ENCODE results near the gene SCAPER. TPM values are rescaled to one million over a fixed set of nuclear protein-coding genes. Genes with fewer than 3 reads are reported as not detected.
A peak's percentile ranks its signal among the peaks of the same experiment; 100 is the strongest.

Gene SCAPER
- total RNA-seq, 2 donors from 2014 or later: 25.8 to 56.7 TPM

DNA sequence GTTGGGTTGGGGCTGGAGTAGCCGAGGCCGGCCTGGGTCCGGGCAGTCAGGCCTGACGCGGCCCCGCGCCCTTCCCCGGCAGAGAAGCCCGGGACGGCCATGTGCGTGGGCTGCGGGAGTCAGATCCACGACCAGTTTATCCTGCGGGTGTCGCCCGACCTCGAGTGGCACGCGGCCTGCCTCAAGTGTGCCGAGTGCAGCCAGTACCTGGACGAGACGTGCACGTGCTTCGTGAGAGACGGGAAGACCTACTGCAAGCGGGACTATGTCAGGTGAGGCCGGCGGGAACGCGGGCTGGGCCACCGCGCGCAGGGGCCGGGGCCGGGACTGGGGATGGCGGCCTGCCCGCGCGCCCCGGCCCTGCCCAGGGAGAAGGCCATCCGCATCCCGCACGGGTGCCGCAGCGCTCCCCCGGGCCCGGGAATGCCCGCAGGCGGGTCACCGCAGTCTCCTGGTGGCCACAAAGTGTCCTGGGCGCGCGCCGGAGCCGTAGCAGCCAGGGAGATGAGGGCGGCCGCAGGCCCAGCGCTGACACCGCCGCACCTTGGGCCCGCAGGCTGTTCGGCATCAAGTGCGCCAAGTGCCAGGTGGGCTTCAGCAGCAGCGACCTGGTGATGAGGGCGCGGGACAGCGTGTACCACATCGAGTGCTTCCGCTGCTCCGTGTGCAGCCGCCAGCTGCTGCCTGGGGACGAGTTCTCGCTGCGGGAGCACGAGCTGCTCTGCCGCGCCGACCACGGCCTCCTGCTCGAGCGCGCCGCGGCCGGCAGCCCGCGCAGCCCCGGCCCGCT, 567.2 kb downstream of the SCAPER start:
- H3K27ac Mint-ChIP-seq: no peak overlapping the region
- H3K36me3 Mint-ChIP-seq (ENCODE audit: low read depth): peaks cover 32% of the 10 kb centered on the region
- H3K27me3 Mint-ChIP-seq: peaks cover 60% of the 10 kb centered on the region
- H3K9me3 Mint-ChIP-seq: no peaks in the 10 kb centered on the region
- peak overlapping the region; percentile 83 for H3K4me3 Mint-ChIP-seq
- no peak for ATAC-seq (replicated peaks)
- peaks cover 34% of the 10 kb centered on the region for H3K4me1 Mint-ChIP-seq

DNA sequence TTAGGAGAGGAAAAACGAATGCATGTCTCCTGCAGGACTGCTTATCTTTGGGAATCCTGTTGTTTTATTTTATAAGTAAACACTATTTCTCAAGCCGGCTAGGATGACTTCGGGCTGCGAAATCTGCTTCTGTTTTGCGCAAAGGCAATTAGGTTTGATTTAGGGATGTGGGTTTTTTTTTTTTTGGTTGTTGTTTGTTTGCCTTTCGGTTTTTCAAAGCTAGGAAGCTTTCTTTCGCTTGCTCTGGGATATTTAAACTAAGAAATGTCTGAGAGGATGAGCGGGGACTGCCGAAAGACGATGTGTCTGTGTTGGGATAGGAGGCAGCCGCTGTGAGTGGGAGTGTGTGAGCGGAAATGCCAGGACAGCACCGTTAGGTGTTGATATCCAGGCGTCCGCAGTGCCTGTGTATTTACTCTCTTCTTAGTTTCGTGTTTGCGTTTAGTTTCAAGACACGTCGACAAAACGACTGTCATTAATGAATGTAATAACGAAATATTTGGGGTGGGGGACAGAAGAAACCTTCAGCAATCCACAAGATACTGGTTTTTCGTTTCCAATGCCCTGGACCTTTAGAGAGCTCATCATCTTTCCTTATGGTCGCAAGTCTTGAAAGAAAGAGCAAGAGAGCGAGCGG, 568.0 kb downstream of the SCAPER start:
- peaks cover 34% of the 10 kb centered on the region for H3K4me1 Mint-ChIP-seq
- H3K27me3 Mint-ChIP-seq: peaks cover 64% of the 10 kb centered on the region
- H3K9me3 Mint-ChIP-seq: no peaks in the 10 kb centered on the region
- peak overlapping the region; percentile 55 for H3K27ac Mint-ChIP-seq
- peaks cover 32% of the 10 kb centered on the region for H3K36me3 Mint-ChIP-seq (ENCODE audit: low read depth)
- no peak for ATAC-seq (replicated peaks)
- H3K4me3 Mint-ChIP-seq: peak overlapping the region; percentile 82

DNA sequence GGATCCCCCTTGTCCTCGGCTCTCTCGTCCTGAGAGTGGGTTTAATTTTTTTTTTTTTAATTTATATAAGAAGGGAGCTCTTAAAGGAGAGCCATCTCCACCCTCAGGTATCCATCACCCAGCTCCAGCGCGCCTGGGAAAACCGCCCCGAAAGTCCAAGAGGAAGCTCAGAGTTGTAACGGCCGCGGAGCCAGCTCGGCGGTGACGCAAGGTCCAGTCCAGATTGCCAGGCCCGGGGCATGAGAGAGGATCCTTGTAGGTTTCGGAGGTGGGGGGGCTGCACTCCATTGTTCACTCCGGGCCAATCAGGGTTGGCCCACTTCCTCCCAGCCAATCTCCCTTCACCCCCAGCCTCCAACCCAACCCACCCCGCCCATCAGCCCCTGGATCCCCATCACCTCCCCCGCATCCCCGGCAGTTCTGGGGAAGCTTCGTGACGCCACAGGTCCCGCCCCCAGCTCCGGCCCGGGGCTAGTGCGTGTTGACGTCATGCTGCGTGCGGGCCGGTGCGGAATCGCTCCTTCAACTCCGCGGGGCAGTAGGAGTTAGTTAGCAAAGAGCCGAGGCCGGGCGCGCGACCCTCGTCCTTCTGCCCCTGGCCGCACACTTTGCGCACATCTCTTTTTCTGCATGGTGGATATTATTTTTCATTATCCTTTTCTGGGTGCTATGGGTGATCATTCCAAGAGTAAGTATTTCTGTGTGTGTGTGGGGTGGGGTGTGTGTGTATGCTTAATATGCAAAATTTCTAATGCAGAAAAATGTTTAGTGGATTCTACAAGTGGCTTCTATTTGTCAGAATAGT, 568.7 kb downstream of the SCAPER start, which contains the start of gene ISL2:
ISL2 (plus strand) TSS at position 520 of the 805 bp plus-strand sequence; CDS start at position 631, 111 bp downstream.
- ATAC-seq (replicated peaks): peak; percentile 66
- Mint-ChIP-seq H3K36me3 (ENCODE audit: low read depth) (peaks cover 25% of the 10 kb centered on the region), H3K27me3 (peaks cover 57% of the 10 kb centered on the region), H3K4me1 (peaks cover 34% of the 10 kb centered on the region), H3K4me3 (peak within 1 kb of the TSS; percentile 82), H3K27ac (peak within 1 kb of the TSS; percentile 55), H3K9me3 (no peaks in the 10 kb centered on the region)

DNA sequence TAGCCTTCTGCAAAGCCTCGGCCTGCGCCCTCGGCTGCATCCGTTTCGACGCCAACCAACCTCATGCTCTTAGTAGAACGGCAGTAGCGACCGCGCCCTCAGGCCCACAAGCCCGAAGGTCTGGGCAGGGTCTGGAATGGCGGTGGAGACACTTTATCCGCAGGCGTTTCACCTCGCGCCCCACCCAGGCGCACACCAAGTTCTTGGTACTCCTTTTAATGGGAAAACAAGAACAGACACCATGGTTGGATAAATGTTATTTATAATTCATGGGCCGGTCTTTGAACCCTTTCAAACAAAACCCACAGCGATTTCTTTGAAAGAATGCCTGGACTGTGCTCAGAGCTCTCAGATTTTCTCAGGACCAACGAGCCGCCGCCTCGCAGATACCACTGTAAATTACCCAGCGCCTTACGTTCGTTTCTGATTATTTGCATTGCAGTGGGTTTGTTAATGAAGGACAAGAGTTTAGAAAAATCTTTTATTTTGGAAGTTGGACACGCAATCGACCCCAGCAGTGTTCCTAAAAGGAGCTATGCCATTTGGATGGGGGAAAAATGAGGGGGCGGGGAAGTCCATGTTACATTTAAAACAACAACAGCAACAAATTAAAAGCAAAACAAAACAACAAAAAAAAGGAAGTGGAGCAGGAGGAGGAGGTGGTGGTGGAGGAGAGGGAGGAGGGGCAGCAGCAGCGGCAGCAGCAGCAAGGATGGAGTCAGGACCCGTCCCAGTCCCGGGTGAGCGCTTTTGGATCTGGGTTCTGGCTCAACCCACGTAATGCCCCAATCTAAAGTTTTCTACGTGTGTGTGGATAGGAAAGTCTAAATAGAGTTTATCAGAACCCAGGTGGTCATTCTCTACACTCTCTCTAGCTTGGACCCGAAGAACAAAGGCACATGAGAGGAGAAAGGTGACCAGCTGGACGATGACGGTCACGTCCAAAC, 569.6 kb downstream of the SCAPER start:
- Mint-ChIP-seq H3K4me3 (peak overlapping the region; percentile 82), H3K27ac (no peak overlapping the region), H3K36me3 (ENCODE audit: low read depth) (peaks cover 24% of the 10 kb centered on the region), H3K9me3 (no peaks in the 10 kb centered on the region), H3K27me3 (peaks cover 60% of the 10 kb centered on the region), H3K4me1 (peaks cover 34% of the 10 kb centered on the region)
- no peak for ATAC-seq (replicated peaks)

DNA sequence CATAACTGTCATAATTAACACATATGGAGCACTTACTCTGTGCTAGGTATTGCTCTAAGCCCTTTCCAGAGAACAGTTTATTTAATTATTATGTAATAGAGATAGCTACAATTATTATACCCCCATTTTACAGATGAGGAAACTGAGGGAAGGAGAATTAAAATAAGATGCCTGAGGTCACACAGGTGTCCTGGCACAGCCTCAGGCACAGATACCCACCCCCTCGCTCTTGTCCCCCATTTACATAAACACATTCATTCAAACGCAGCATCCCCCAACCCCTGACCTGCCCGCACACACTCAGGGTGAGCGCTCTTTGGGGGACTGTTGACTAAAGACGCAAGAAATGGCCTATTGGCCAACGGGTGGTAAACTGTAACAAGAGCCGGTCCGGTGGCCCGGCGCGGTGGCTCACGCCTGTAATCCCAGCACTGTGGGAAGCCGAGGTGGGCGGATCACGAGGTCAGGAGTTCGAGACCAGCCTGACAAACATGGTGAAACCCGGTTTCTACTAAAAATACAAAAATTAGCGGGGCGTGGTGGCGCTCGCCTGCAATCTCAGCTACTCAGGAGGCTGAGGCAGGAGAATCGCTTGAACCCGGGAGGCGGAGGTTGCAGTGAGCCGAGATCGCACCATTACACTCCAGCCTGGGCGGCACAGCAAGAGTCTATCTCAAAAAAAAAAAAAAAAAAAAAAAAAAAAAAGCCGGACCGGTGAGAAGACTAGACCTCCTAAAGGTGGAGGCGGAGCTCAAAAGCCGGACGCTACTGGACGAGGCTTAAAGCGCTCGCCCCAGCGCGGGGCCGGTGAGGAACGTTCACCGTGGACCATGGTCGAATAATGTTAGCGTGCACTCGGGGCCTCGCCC, 570.5 kb downstream of the SCAPER start:
- Mint-ChIP-seq H3K4me1 (peaks cover 27% of the 10 kb centered on the region), H3K4me3 (peak overlapping the region; percentile 82), H3K27me3 (peaks cover 59% of the 10 kb centered on the region), H3K27ac (no peak overlapping the region), H3K9me3 (no peaks in the 10 kb centered on the region), H3K36me3 (ENCODE audit: low read depth) (peaks cover 17% of the 10 kb centered on the region)
- ATAC-seq (replicated peaks): no peak

DNA sequence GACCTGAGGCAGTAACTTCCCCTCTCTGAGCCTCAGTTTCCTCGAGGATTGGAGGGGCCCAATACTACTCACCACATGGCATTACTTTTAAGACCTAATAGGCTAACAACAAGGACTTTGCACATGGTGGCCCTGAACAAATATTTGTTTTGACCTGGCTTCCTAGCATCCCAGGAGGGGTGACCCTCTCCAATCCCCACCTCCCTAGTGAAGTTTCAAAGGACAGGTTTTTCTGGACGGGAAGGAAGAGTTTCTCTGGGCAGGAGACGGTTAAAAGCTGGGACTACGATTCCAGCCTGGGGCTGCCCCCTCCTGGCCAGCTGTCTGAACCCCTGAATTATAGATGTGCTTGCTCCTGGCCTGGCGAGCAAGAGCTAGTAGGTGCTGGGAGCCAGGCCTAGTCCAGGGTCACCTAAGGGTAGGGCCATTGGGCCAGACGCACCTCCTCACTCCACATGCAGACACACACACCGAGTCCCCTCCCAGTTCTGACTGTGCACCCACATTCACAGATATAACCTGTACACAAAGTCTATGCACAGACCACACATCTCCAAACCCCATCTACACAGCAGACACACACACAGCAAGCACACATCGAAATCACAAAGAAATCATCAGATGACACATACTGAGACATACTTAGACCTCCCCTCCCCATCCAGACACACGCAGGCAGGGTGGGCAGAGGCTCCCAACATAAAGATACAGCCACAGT, 571.3 kb downstream of the SCAPER start:
- Mint-ChIP-seq H3K4me3 (no peak overlapping the region), H3K27ac (no peak overlapping the region), H3K36me3 (ENCODE audit: low read depth) (peaks cover 16% of the 10 kb centered on the region), H3K4me1 (peaks cover 26% of the 10 kb centered on the region), H3K27me3 (peaks cover 61% of the 10 kb centered on the region), H3K9me3 (no peaks in the 10 kb centered on the region)
- ATAC-seq (replicated peaks): no peak

DNA sequence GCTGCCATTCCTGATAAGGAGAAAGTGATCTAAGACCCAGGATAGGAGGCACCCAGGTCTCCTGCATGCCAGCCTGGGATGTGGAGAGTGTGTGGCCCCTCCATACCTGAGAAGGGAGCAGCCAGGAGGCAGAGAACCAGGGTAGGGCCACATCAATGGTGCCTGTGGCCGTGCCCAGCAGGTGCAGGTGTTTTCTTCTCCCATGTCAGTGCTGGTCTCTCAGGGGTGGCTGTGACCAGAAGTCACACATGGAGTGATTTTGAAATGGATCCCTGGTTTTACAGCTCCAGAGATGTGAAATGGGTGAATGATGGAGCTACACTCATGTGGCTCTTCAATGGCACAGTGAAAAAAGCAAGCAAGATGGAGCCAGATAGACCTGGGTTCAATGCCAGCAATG, 571.8 kb downstream of the SCAPER start:
- Mint-ChIP-seq H3K27ac (no peak overlapping the region), H3K9me3 (no peaks in the 10 kb centered on the region), H3K4me3 (no peak overlapping the region), H3K36me3 (ENCODE audit: low read depth) (peaks cover 16% of the 10 kb centered on the region), H3K4me1 (peaks cover 20% of the 10 kb centered on the region), H3K27me3 (peaks cover 58% of the 10 kb centered on the region)
- ATAC-seq (replicated peaks): no peak

DNA sequence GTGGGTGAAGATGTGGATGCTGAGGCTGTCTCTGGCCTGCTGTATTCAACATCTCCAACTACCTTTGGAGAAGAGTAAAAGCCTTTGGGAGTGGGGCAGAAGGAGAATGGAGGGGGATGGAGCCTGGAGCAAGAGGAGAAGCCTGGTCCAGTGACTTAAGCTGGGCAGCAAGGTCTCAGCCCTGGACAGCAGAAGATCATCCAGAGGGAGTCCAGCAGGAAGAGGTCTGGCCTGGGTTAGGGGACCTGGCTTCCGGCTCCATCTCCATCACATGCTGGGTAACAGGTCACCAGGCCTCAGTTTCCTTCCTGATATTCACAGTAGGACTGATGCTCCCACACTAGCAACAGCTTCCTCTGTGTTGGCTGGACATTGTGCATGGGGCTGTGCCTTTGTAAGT, 572.3 kb downstream of the SCAPER start:
- H3K27ac Mint-ChIP-seq: no peak overlapping the region
- no peak overlapping the region for H3K4me3 Mint-ChIP-seq
- no peak for ATAC-seq (replicated peaks)
- H3K36me3 Mint-ChIP-seq (ENCODE audit: low read depth): peaks cover 16% of the 10 kb centered on the region
- no peaks in the 10 kb centered on the region for H3K9me3 Mint-ChIP-seq
- peaks cover 62% of the 10 kb centered on the region for H3K27me3 Mint-ChIP-seq
- peaks cover 20% of the 10 kb centered on the region for H3K4me1 Mint-ChIP-seq

DNA sequence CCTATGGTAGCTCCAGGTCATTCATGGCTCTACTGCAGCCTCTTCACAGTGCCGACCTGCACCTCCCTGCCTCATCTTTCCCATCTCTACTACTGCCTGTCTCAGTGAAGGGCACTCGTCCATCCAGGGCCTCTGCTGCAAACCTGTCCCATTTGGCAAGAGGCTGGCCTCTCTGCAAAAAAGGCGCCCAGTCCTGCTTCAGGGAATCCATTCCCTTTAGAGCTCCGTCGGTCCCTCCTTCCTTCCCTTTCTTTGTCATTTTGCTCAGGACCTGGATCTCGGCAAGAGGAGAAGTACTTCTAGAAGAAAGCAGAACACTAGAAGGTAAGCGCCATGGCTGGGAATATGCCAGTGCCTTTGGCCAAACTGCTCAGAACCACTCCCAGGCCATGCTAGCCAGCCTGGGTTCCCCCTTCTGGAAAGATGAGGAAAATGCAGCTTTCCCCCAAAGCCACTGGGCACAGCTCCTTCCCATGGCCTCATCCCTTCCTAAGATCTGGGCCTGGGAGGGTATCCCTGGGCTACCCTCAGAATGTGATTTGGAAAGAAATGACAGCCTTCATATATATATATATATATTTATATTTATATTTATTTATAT, 575.0 kb downstream of the SCAPER start:
- Mint-ChIP-seq H3K4me1 (peaks cover 4% of the 10 kb centered on the region), H3K4me3 (no peak overlapping the region), H3K27me3 (peaks cover 50% of the 10 kb centered on the region), H3K9me3 (no peaks in the 10 kb centered on the region), H3K27ac (no peak overlapping the region), H3K36me3 (ENCODE audit: low read depth) (no peaks in the 10 kb centered on the region)
- ATAC-seq (replicated peaks): no peak

DNA sequence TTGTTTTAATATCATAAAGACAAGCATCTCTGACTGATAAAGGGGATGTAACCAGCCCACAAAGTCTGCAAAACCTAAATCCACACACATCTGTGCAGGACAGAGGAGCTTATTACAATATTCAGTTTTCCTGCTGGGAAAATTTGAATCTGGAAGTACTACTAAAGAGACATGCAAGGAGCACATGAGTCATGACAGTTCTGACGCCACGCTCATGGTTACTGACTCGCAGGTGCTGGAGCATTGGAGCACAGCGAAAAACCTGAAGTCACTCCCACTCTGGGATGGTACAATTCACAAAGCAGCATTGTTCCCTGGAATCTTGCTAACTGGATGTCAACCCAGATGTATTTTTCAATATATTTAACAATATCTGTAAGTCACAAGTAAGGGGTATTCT, 576.2 kb downstream of the SCAPER start:
- Mint-ChIP-seq H3K27ac (no peak overlapping the region), H3K9me3 (no peaks in the 10 kb centered on the region), H3K4me1 (peaks cover 1% of the 10 kb centered on the region), H3K4me3 (no peak overlapping the region), H3K27me3 (peaks cover 43% of the 10 kb centered on the region), H3K36me3 (ENCODE audit: low read depth) (no peaks in the 10 kb centered on the region)
- ATAC-seq (replicated peaks): no peak

DNA sequence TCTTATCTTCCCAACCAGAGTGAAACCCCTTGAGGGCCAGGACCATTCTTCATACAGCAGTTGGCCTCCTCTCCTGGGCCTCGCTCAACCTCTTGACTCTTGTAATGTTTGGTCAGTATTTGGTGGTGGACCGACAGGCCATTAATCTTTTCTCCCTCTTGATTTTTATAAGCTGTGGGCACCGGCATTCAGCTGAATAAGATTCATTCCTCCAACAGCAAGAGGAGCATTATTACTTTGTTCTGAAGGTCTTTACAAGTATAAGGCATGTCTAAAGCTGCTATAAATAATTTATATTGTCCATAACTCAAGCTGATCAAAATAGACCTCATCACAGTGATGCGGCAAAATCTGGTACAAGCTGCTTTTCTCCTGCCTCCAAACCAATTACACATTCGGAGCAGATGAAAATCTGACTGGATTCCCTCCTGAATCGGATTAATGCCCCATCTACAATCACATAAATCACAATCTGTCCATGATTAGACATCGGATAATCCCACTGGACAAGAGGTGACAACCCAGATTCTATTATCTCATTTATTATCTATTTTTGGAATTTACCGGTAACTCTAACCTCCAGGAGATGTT, 576.9 kb downstream of the SCAPER start:
- Mint-ChIP-seq H3K4me1 (no peaks in the 10 kb centered on the region), H3K27me3 (peaks cover 47% of the 10 kb centered on the region), H3K27ac (no peak overlapping the region), H3K9me3 (no peaks in the 10 kb centered on the region), H3K4me3 (no peak overlapping the region), H3K36me3 (ENCODE audit: low read depth) (no peaks in the 10 kb centered on the region)
- no peak for ATAC-seq (replicated peaks)
